A549 (cell line): Measurements from ENCODE around the gene ABCC9. TPM values are rescaled to one million over a fixed set of nuclear protein-coding genes. Genes with fewer than 3 reads are reported as not detected.

Experiments used
- ATAC-seq, 2 experiments: fragments of 200-7000 bp in 1 of 2; fragments of >200 bp in 1 of 2; cut with Nextera tagmentation in 1 of 2; cut with Tn5 transposase in 1 of 2; 3 replicates each; pipeline versions ENCODE4 v1.8.0 to v1.9.1; 2018 to 2020; ENCODE audit warnings: mild to moderate bottlenecking in 1 of 2, moderate library complexity in 1 of 2
- CTCF ChIA-PET: fragments of 300-600 bp; sonication (Branson Sonifier 250); formaldehyde crosslinking; extraction: SDS; loops from one replicate; lab custom pipeline; 2021; ENCODE audit warnings: antibody characterized with exemption, inconsistent platforms; lab: Yijun Ruan, JAX
- POLR2A ChIA-PET: fragments of 350-600 bp; formaldehyde crosslinking; extraction: SDS; loops from one replicate; lab custom pipeline; 2021; ENCODE audit warnings: antibody characterized with exemption, inconsistent platforms; lab: Yijun Ruan, JAX
- DNase-seq, 2 experiments: peaks; one replicate each; pipeline versions ENCODE4 v3.0.0 to v3.0.0-alpha.2; 2011 to 2016; ENCODE audit warnings: low read depth in 1 of 2, low spot score in 1 of 2
- FAIRE-seq: peaks from 2 replicates; lab custom pipeline; 2011; peaks lifted over from hg19 to GRCh38; lab: Jason Lieb, UNC
- H3K27ac ChIP-seq, 2 experiments: fragments of >200 bp; sonication (Bioruptor Twin); formaldehyde crosslinking; 3 replicates each; pipeline ENCODE4 v1.5.1; 2016 to 2017
- H3K4me1 ChIP-seq: fragments of >200 bp; sonication (Bioruptor Twin); formaldehyde crosslinking; 3 replicates; pipeline ENCODE4 v1.6.1; 2016
- H3K4me2 ChIP-seq: fragments of >200 bp; sonication (Bioruptor Twin); formaldehyde crosslinking; 3 replicates; pipeline ENCODE4 v1.6.1; 2016
- H3K4me3 ChIP-seq: fragments of >200 bp; sonication (Bioruptor Twin); formaldehyde crosslinking; 3 replicates; pipeline ENCODE4 v1.5.1; 2016
- H3K9me3 ChIP-seq: fragments of >200 bp; sonication (Bioruptor Twin); formaldehyde crosslinking; 3 replicates; pipeline ENCODE4 v1.6.1; 2016
- BHLHE40 ChIP-seq: IDR thresholded peaks from 2 replicates; pipeline ENCODE4 v1.6.1; 2012; ENCODE audit warnings: low read depth, low read length, inconsistent platforms
- CHD4 ChIP-seq: fragments of 200-600 bp; sonication (generic); IDR thresholded peaks from 2 replicates; pipeline ENCODE4 v1.6.1; 2016; ENCODE audit warnings: antibody characterized with exemption, mild to moderate bottlenecking, borderline replicate concordance
- GATA3 ChIP-seq: IDR thresholded peaks from 2 replicates; pipeline ENCODE4 v1.6.1; 2012; ENCODE audit warnings: borderline replicate concordance
- HDAC2 ChIP-seq: fragments of 200-600 bp; sonication (generic); IDR thresholded peaks from 2 replicates; pipeline ENCODE4 v1.6.1; 2016
- HOXA7 ChIP-seq: fragments of 250-450 bp; sonication (Bioruptor Pico); IDR thresholded peaks from 2 replicates; pipeline ENCODE4 v1.5.0; 2020; ENCODE audit warnings: mild to moderate bottlenecking, moderate library complexity
- KDM1A ChIP-seq: fragments of 200-600 bp; sonication (generic); IDR thresholded peaks from 2 replicates; pipeline ENCODE4 v1.6.1; 2016; ENCODE audit warnings: low read depth, mild to moderate bottlenecking
- MAFK ChIP-seq: fragments of 450-650 bp; IDR thresholded peaks from 2 replicates; pipeline ENCODE4 v1.6.1; 2014; ENCODE audit not compliant: partially characterized antibody
- RAD21 ChIP-seq, 2 experiments: fragments of >200 bp in 1 of 2; sonication (Bioruptor Twin) in 1 of 2; formaldehyde crosslinking in 1 of 2; IDR thresholded peaks in 1 of 2; conservative IDR thresholded peaks in 1 of 2; 2 replicates in 1 of 2; 3 replicates in 1 of 2; pipeline ENCODE4 v1.6.1; 2012 to 2018; ENCODE audit warnings: inconsistent platforms in 1 of 2
- ZFP36 ChIP-seq: fragments of 450-650 bp; IDR thresholded peaks from 2 replicates; pipeline ENCODE4 v1.6.1; 2014; ENCODE audit warnings: borderline replicate concordance; ENCODE audit not compliant: partially characterized antibody
- ZNF302 ChIP-seq: fragments of 250-450 bp; sonication (Bioruptor Pico); IDR thresholded peaks from 2 replicates; pipeline ENCODE4 v1.9.0; 2021; ENCODE audit warnings: inconsistent platforms, mild to moderate bottlenecking, moderate library complexity
- WGBS: methylation state at CpG from one replicate; pipeline ENCODE4 v1.1.6; 2017; ENCODE audit errors: missing lambda C conversion rate; 5-methylcytosine and 5-hydroxymethylcytosine counted together
- polyA plus RNA-seq, 4 experiments: library from polyadenylated mRNA; depleted of rRNA in 3 of 4; stranded (reverse); fragments of >200 nt; fragmentation: RNase III in 1 of 4; extraction: RNeasy Plus Mini Kit Qiagen cat#74134 plus additional on column Dnase treatment in 1 of 4; gene quantifications; 2 replicates in 3 of 4; 3 replicates in 1 of 4; pipeline ENCODE4 v1.2.3, GENCODE V29; 2011 to 2017
- TF ChIP-seq, protein P1 (sequence below): IDR thresholded peaks from 2 replicates; pipeline ENCODE4 v1.6.1; 2012
- TF ChIP-seq, protein P2 (sequence below): IDR thresholded peaks from 2 replicates; pipeline ENCODE4 v1.6.1; 2012; ENCODE audit warnings: low read depth, borderline replicate concordance
- TF ChIP-seq, protein P3 (sequence below): fragments of 200-600 bp; sonication (generic); IDR thresholded peaks from 2 replicates; pipeline ENCODE4 v1.6.1; 2016; ENCODE audit warnings: antibody characterized with exemption, mild to moderate bottlenecking, moderate library complexity
- TF ChIP-seq, protein P4 (sequence below): IDR thresholded peaks from 2 replicates; pipeline ENCODE4 v1.6.1; 2012
- TF ChIP-seq, protein P5 (sequence below): fragments of 250-450 bp; sonication (Bioruptor Pico); IDR thresholded peaks from 2 replicates; pipeline ENCODE4 v1.5.0; 2020; ENCODE audit warnings: low read depth, mild to moderate bottlenecking, moderate library complexity

Gene ABCC9
- polyA plus RNA-seq, 2 of the 4 experiments (the other 2 are of a cell fraction): 0.01 TPM; not detected in 1

DNA sequence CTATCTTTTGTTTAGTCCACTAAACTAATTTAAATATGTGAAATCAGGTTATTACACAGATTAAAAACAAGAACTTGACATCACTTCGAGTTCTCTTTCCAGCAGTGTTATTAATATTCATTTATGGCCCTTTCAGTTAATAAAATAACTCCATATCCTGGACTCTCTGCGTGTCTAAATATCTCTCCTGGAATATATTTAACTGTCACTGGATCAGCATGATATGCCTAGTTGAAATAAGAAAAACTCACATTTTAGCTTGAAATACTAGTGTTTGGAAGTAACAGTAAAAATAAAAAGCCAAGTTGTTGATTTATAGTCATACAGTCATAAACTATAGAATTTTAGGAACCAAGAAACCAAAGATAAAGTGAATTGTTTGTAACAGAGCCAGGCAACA, 45.6 kb downstream of the ABCC9 start:
- H3K27ac ChIP-seq: no peak overlapping the region
- no peak for TF ChIP-seq BHLHE40
- no peak for TF ChIP-seq MAFK
- no peak for TF ChIP-seq HOXA7 (CRISPR knock-in tag)
- no peak for TF ChIP-seq HDAC2
- no peak for TF ChIP-seq ZNF302 (CRISPR knock-in tag)
- TF ChIP-seq, protein P1, sequence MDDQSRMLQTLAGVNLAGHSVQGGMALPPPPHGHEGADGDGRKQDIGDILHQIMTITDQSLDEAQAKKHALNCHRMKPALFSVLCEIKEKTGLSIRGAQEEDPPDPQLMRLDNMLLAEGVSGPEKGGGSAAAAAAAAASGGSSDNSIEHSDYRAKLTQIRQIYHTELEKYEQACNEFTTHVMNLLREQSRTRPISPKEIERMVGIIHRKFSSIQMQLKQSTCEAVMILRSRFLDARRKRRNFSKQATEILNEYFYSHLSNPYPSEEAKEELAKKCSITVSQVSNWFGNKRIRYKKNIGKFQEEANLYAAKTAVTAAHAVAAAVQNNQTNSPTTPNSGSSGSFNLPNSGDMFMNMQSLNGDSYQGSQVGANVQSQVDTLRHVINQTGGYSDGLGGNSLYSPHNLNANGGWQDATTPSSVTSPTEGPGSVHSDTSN: no peak
- TF ChIP-seq GATA3: no peak
- TF ChIP-seq, protein P2, sequence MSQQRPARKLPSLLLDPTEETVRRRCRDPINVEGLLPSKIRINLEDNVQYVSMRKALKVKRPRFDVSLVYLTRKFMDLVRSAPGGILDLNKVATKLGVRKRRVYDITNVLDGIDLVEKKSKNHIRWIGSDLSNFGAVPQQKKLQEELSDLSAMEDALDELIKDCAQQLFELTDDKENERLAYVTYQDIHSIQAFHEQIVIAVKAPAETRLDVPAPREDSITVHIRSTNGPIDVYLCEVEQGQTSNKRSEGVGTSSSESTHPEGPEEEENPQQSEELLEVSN: no peak
- TF ChIP-seq, all 56 proteins: peak for 0
- no peak for FAIRE-seq
- Histone ChIP-seq H3K9me3 (no peaks in the 10 kb centered on the region), H3K4me2 (no peak overlapping the region), H3K4me3 (no peak overlapping the region), H3K4me1 (no peaks in the 10 kb centered on the region)
- CTCF ChIA-PET: no interaction called here
- DNase-seq: no peak
- no peak for ATAC-seq
- POLR2A ChIA-PET: no interaction called here
- 19% methylated on average over 2 of the region's 2 CpGs for WGBS

DNA sequence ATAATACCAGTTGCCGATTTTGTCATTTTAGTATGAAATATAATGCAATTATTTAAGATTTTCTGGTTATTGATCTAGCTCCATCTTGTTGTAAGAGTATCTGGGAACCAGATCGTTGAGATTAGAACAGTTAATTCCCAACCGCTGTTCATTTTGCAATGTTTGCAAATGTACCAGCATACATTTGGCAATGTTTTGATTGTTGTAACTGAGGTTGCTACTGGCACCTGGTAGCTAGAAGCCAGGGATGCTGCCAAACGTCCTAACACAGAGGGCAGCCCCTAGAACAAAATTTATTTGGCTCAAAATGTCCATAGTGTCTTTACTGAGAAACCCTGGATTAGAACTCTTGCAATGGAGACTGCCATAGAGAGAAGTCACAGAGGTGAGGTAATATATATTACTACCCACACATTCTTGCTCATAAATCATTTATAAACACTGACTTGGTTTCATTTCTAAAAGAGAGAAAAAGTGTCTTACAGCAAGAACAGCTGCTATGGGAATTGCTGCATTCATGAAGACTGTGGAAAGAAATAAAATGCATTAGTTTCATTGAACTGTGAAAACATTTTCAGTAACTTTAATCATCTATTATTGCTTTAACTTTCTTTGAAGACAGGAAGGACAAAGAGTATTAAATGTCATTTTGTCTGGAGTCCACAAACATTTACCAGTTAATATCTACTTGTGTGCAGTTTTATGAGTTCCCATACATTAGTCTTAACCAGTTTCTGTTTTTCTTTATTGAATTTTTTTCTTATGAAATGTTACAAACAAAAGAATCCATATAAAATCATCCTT, 46.2 kb downstream of the ABCC9 start:
- ATAC-seq: no peak
- H3K4me2 ChIP-seq: no peak overlapping the region
- TF ChIP-seq RAD21 (conservative IDR thresholded peaks at IDR 0.05 in 1 of 2, IDR thresholded peaks at IDR 0.05 in 1 of 2) (no peak), KDM1A (no peak), ZFP36 (no peak), CHD4 (no peak)
- TF ChIP-seq, protein P1: no peak
- TF ChIP-seq, protein P3, sequence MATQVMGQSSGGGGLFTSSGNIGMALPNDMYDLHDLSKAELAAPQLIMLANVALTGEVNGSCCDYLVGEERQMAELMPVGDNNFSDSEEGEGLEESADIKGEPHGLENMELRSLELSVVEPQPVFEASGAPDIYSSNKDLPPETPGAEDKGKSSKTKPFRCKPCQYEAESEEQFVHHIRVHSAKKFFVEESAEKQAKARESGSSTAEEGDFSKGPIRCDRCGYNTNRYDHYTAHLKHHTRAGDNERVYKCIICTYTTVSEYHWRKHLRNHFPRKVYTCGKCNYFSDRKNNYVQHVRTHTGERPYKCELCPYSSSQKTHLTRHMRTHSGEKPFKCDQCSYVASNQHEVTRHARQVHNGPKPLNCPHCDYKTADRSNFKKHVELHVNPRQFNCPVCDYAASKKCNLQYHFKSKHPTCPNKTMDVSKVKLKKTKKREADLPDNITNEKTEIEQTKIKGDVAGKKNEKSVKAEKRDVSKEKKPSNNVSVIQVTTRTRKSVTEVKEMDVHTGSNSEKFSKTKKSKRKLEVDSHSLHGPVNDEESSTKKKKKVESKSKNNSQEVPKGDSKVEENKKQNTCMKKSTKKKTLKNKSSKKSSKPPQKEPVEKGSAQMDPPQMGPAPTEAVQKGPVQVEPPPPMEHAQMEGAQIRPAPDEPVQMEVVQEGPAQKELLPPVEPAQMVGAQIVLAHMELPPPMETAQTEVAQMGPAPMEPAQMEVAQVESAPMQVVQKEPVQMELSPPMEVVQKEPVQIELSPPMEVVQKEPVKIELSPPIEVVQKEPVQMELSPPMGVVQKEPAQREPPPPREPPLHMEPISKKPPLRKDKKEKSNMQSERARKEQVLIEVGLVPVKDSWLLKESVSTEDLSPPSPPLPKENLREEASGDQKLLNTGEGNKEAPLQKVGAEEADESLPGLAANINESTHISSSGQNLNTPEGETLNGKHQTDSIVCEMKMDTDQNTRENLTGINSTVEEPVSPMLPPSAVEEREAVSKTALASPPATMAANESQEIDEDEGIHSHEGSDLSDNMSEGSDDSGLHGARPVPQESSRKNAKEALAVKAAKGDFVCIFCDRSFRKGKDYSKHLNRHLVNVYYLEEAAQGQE: no peak
- TF ChIP-seq, protein P4, sequence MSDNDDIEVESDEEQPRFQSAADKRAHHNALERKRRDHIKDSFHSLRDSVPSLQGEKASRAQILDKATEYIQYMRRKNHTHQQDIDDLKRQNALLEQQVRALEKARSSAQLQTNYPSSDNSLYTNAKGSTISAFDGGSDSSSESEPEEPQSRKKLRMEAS: no peak
- TF ChIP-seq, protein P5, sequence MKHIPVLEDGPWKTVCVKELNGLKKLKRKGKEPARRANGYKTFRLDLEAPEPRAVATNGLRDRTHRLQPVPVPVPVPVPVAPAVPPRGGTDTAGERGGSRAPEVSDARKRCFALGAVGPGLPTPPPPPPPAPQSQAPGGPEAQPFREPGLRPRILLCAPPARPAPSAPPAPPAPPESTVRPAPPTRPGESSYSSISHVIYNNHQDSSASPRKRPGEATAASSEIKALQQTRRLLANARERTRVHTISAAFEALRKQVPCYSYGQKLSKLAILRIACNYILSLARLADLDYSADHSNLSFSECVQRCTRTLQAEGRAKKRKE (CRISPR knock-in tag): no peak
- TF ChIP-seq, all 56 proteins: peak for 0
- FAIRE-seq (no peak), DNase-seq (no peak)
- Histone ChIP-seq H3K9me3 (no peaks in the 10 kb centered on the region), H3K27ac (no peak overlapping the region), H3K4me1 (no peaks in the 10 kb centered on the region), H3K4me3 (no peak overlapping the region)
- ChIA-PET CTCF (interaction anchor here (1.8 kb wide), 1 partner anchor 14 kb away, joined by 3 read pairs; no protein-coding TSS in a partner anchor), POLR2A (no interaction called here)
- WGBS: 53% methylated on average over 4 of the region's 4 CpGs
